GM12878 (cell line): ENCODE results near the gene ARHGAP27. TPM values are rescaled to one million over a fixed set of nuclear protein-coding genes. Genes with fewer than 3 reads are reported as not detected.

Source experiments
- BHLHE40 ChIP-seq, 2 experiments: fragments of 450-650 bp in 1 of 2; IDR thresholded peaks; 2 replicates each; pipeline ENCODE4 v1.6.1; 2011 to 2017; ENCODE audit warnings: low read depth in 2 of 2, borderline replicate concordance in 1 of 2, improper control_type of control experiment in 1 of 2, low read length in 1 of 2, mild to moderate bottlenecking in 1 of 2
- HCFC1 ChIP-seq: fragments of 150-350 bp; IDR thresholded peaks from 2 replicates; pipeline ENCODE4 v1.6.1; 2014; ENCODE audit warnings: low read length
- POLR2AphosphoS5 ChIP-seq: IDR thresholded peaks from 2 replicates; pipeline ENCODE4 v1.6.1; 2011; ENCODE audit warnings: mild to moderate bottlenecking, low read length, inconsistent platforms
- SIX5 ChIP-seq: IDR thresholded peaks from 2 replicates; pipeline ENCODE4 v1.6.1; 2011; ENCODE audit warnings: mild to moderate bottlenecking, low read depth, low read length, moderate library complexity; ENCODE audit not compliant: severe bottlenecking
- TCF3 ChIP-seq: IDR thresholded peaks from 2 replicates; pipeline ENCODE4 v1.6.1; 2012; ENCODE audit warnings: low read depth, mild to moderate bottlenecking, low read length, borderline replicate concordance; ENCODE audit not compliant: insufficient read depth
- YY1 ChIP-seq: IDR thresholded peaks from 2 replicates; pipeline ENCODE4 v1.6.1; 2011; ENCODE audit warnings: low read depth, mild to moderate bottlenecking, low read length
- ZNF622 ChIP-seq: fragments of 450-650 bp; IDR thresholded peaks from 2 replicates; pipeline ENCODE4 v1.6.1; 2017; ENCODE audit warnings: mild to moderate bottlenecking, inconsistent platforms
- polyA plus RNA-seq, 11 experiments: library from polyadenylated mRNA; depleted of rRNA in 4 of 11; unstranded in 6 of 11; stranded (reverse) in 5 of 11; fragments of >200 nt; fragmentation: Nextera tagmentation in 4 of 11; fragmentation: Illumina TruSeq in 1 of 11; extraction: Ambion mirVana in 4 of 11; extraction: Trizol in 1 of 11; gene quantifications; 1 replicate in 1 of 11; 2 replicates in 10 of 11; pipeline versions ENCODE4 v1.2.1 to v1.2.3, GENCODE V29; 2011 to 2016; ENCODE audit warnings: inconsistent platforms in 2 of 11, missing spikeins in 2 of 11, low read depth in 1 of 11
- total RNA-seq, 4 experiments: library from RNA; depleted of rRNA in 3 of 4; stranded (reverse); fragments of >200 nt in 3 of 4; fragmentation: Illumina TruSeq in 1 of 4; extraction: Trizol in 1 of 4; gene quantifications; 2 replicates each; pipeline versions ENCODE4 v1.2.1 to v1.2.3, GENCODE V29; 2013 to 2021
- TF ChIP-seq, protein P1 (sequence below): IDR thresholded peaks from 2 replicates; pipeline ENCODE4 v1.6.1; 2012; ENCODE audit warnings: low read depth, low read length, improper control_type of control experiment
- TF ChIP-seq, protein P2 (sequence below): fragments of 450-650 bp; IDR thresholded peaks from 2 replicates; pipeline ENCODE4 v1.6.1; 2017; ENCODE audit warnings: low read depth, mild to moderate bottlenecking, moderate library complexity
- TF ChIP-seq, protein P3 (sequence below): IDR thresholded peaks from 2 replicates; pipeline ENCODE4 v1.6.1; 2012; ENCODE audit warnings: improper control_type of control experiment, low read depth, low read length; ENCODE audit not compliant: insufficient replicate concordance
- TF ChIP-seq, protein P4 (sequence below): fragments of 450-650 bp; IDR thresholded peaks from 2 replicates; pipeline ENCODE4 v1.6.1; 2017; ENCODE audit warnings: mild to moderate bottlenecking

The ARHGAP27 gene
- total and polyA plus RNA-seq, 10 of the 15 experiments (the other 5 are each of a cell fraction or from before 2014, with no cell fraction given): 0.64 to 45.7 (median 17.7) TPM

DNA sequence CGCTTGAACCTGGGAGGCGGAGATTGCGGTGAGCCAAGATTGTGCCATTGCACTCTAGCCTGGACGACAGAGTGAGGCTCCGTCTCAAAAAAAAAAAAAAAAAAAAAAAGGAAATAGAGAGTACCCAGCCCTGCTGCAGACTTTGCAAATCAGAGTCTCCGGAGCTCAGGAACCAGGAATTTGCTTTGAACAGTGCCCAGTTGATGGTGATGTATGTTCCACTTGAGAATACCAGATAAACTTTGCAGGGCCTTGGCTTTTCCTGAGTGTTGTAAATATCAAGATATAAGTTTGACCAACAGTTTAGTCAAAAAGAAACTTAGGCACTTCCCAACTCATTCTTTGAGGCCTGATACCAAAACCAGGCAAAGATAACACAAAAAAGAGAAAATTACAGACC, 85.2 kb downstream of the ARHGAP27 start (continued):
- TF ChIP-seq SIX5 (no peak), YY1 (no peak), POLR2AphosphoS5 (no peak), ZNF622 (no peak), BHLHE40 (IDR thresholded peaks at IDR 0.05; ENCODE audit: borderline replicate concordance in 1 of 2, low read depth in 2 of 2, low read length in 1 of 2) (no peak), TCF3 (no peak), HCFC1 (no peak)
- TF ChIP-seq, protein P1, sequence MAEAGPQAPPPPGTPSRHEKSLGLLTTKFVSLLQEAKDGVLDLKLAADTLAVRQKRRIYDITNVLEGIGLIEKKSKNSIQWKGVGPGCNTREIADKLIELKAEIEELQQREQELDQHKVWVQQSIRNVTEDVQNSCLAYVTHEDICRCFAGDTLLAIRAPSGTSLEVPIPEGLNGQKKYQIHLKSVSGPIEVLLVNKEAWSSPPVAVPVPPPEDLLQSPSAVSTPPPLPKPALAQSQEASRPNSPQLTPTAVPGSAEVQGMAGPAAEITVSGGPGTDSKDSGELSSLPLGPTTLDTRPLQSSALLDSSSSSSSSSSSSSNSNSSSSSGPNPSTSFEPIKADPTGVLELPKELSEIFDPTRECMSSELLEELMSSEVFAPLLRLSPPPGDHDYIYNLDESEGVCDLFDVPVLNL: no peak
- TF ChIP-seq, protein P2, sequence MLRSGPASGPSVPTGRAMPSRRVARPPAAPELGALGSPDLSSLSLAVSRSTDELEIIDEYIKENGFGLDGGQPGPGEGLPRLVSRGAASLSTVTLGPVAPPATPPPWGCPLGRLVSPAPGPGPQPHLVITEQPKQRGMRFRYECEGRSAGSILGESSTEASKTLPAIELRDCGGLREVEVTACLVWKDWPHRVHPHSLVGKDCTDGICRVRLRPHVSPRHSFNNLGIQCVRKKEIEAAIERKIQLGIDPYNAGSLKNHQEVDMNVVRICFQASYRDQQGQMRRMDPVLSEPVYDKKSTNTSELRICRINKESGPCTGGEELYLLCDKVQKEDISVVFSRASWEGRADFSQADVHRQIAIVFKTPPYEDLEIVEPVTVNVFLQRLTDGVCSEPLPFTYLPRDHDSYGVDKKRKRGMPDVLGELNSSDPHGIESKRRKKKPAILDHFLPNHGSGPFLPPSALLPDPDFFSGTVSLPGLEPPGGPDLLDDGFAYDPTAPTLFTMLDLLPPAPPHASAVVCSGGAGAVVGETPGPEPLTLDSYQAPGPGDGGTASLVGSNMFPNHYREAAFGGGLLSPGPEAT: no peak
- TF ChIP-seq, protein P3, sequence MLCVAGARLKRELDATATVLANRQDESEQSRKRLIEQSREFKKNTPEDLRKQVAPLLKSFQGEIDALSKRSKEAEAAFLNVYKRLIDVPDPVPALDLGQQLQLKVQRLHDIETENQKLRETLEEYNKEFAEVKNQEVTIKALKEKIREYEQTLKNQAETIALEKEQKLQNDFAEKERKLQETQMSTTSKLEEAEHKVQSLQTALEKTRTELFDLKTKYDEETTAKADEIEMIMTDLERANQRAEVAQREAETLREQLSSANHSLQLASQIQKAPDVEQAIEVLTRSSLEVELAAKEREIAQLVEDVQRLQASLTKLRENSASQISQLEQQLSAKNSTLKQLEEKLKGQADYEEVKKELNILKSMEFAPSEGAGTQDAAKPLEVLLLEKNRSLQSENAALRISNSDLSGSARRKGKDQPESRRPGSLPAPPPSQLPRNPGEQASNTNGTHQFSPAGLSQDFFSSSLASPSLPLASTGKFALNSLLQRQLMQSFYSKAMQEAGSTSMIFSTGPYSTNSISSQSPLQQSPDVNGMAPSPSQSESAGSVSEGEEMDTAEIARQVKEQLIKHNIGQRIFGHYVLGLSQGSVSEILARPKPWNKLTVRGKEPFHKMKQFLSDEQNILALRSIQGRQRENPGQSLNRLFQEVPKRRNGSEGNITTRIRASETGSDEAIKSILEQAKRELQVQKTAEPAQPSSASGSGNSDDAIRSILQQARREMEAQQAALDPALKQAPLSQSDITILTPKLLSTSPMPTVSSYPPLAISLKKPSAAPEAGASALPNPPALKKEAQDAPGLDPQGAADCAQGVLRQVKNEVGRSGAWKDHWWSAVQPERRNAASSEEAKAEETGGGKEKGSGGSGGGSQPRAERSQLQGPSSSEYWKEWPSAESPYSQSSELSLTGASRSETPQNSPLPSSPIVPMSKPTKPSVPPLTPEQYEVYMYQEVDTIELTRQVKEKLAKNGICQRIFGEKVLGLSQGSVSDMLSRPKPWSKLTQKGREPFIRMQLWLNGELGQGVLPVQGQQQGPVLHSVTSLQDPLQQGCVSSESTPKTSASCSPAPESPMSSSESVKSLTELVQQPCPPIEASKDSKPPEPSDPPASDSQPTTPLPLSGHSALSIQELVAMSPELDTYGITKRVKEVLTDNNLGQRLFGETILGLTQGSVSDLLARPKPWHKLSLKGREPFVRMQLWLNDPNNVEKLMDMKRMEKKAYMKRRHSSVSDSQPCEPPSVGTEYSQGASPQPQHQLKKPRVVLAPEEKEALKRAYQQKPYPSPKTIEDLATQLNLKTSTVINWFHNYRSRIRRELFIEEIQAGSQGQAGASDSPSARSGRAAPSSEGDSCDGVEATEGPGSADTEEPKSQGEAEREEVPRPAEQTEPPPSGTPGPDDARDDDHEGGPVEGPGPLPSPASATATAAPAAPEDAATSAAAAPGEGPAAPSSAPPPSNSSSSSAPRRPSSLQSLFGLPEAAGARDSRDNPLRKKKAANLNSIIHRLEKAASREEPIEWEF: no peak
- TF ChIP-seq, protein P4, sequence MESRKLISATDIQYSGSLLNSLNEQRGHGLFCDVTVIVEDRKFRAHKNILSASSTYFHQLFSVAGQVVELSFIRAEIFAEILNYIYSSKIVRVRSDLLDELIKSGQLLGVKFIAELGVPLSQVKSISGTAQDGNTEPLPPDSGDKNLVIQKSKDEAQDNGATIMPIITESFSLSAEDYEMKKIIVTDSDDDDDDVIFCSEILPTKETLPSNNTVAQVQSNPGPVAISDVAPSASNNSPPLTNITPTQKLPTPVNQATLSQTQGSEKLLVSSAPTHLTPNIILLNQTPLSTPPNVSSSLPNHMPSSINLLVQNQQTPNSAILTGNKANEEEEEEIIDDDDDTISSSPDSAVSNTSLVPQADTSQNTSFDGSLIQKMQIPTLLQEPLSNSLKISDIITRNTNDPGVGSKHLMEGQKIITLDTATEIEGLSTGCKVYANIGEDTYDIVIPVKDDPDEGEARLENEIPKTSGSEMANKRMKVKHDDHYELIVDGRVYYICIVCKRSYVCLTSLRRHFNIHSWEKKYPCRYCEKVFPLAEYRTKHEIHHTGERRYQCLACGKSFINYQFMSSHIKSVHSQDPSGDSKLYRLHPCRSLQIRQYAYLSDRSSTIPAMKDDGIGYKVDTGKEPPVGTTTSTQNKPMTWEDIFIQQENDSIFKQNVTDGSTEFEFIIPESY: no peak
